Epithelial cell of esophagus (primary cell): ENCODE measurements around the gene TCFL5.

ENCODE experiments used
- DNase-seq: peaks from one replicate; pipeline ENCODE4 v3.0.0; 2010; ENCODE audit warnings: low read depth
- H3K4me3 ChIP-seq: 2 replicates; pipeline ENCODE4 v1.5.1; 2011; ENCODE audit warnings: mild to moderate bottlenecking, low read length, control low read depth
- CTCF ChIP-seq: IDR thresholded peaks from 2 replicates; pipeline ENCODE4 v1.5.1; 2011; ENCODE audit warnings: low read depth, mild to moderate bottlenecking, low read length, control low read depth, inconsistent platforms; ENCODE audit not compliant: insufficient read depth; ENCODE audit errors: missing control alignments

The TCFL5 gene

GRCh38 chr20:62906647-62907375, 45.2 kb upstream of the TCFL5 start:
- no peak for DNase-seq
- TF ChIP-seq CTCF, result no peak
- H3K4me3 ChIP-seq, result no peak overlapping the region

GRCh38 chr20:62906209-62906608, 44.6 kb upstream of the TCFL5 start:
- DNase-seq, result no peak
- no peak for TF ChIP-seq CTCF
- H3K4me3 ChIP-seq, result no peak overlapping the region

- DNase-seq, result no peak
- TF ChIP-seq CTCF, result no peak
- no peak overlapping the region for H3K4me3 ChIP-seq
Observed at GRCh38 chr20:62905536-62906117, 44.0 kb upstream of the TCFL5 start.

GRCh38 chr20:62902926-62903615, 41.4 kb upstream of the TCFL5 start:
- no peak for TF ChIP-seq CTCF
- DNase-seq, result peak; percentile 19
- H3K4me3 ChIP-seq, result no peak overlapping the region

- DNase-seq, result no peak
- H3K4me3 ChIP-seq, result no peak overlapping the region
- no peak for TF ChIP-seq CTCF
Observed at GRCh38 chr20:62901891-62902290, 40.3 kb upstream of the TCFL5 start.

GRCh38 chr20:62900692-62901584, 39.3 kb upstream of the TCFL5 start:
- H3K4me3 ChIP-seq, result peak overlapping the region; percentile 26
- DNase-seq, result peak; percentile 90
- peak; percentile 67 for TF ChIP-seq CTCF
